ENCODE data around the gene ALDH4A1.

The ALDH4A1 gene

DNA sequence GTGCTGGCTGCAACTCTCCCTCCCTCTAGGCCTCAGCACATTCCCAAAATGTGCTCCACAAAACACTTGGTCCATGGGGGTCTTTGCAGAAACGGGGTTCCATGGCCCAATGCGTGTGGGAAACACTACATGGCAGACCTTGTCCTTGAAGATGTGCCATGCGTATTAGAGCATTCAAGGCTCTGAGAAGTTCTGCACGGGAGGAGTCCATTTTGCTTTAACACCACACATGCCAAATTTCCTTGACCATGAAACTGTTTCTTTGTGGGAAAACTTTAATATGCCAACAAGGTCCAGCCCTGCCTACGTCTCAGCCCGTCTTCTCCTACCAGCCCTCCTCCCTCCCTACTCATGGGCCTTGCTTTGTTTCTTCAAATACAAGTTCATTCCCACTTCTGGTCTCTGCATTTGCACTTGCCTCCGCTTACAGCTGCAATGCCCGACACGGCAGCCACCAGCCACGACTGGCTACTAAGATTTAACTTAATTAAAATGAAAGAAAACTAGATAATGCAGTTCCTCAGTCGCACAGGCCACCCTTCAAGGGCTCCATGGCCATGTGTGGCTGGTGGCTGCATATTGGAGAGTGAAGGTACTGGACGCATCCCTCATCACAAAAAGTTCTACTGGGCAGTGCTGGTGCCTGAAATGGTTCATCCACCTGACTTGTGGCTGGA lies 23.7 kb downstream of the ALDH4A1 start:
- Histone ChIP-seq H2BK5ac (ENCODE audit: low read length) (no peak overlapping the region), H4K8ac (ENCODE audit: low read depth, low read length) (no peak overlapping the region), H3K23ac (ENCODE audit: low read length) (no peak overlapping the region), H3K56ac (ENCODE audit: low read length) (no peak overlapping the region), H3K36me3 (ENCODE audit: control insufficient read depth, insufficient read depth, low read length) (no peaks in the 10 kb centered on the region), H3K9ac (ENCODE audit: low read length) (no peak overlapping the region), H3K4me3 (ENCODE audit: low read length) (no peak overlapping the region), H3K4me2 (ENCODE audit: low read length) (no peak overlapping the region), H3K79me1 (ENCODE audit: low read length) (no peaks in the 10 kb centered on the region), H3K79me2 (ENCODE audit: control insufficient read depth, insufficient read depth, low read length) (no peaks in the 10 kb centered on the region), H3K4ac (ENCODE audit: low read depth, low read length) (no peak overlapping the region), H3K4me1 (ENCODE audit: control insufficient read depth, low read depth, low read length) (no peaks in the 10 kb centered on the region), H3K18ac (ENCODE audit: low read length) (no peak overlapping the region), H3K27me3 (ENCODE audit: insufficient read depth, low read length, poor library complexity) (no peaks in the 10 kb centered on the region), H2BK120ac (ENCODE audit: low read depth, low read length) (no peak overlapping the region), H3K27ac (ENCODE audit: low read depth, low read length) (no peak overlapping the region), H2AK5ac (ENCODE audit: low read length) (no peak overlapping the region), H2BK15ac (replicated peaks; ENCODE audit: low read depth) (no peak overlapping the region), H4K5ac (ENCODE audit: low read length) (no peak overlapping the region)
- DNase-seq, result no peak
- no CpG with 5 or more reads among the region's 12 CpGs for WGBS (ENCODE audit: extremely low coverage, insufficient coverage, low lambda C conversion rate)

DNA sequence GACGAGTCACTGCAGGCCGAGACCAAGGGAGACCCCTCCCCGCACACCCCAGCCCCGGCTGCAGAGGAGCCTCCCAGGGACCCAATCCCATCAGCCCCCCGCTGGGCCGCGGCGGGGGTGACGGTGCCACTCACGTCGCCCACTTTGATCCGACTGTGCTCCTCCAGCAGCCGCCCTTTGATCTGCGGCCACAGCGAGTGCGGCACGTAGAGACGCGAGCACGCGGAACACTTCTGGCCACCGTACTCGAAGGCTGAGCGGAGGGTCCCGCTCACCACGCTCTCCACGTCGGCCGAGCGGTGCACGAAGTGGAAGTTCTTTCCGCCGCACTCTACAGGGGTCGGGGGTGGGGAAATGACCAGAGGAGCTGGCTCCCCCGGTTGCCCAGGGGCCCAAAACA lies 25.1 kb downstream of the ALDH4A1 start:
- Histone ChIP-seq H2BK120ac (ENCODE audit: low read depth, low read length) (no peak overlapping the region), H3K9ac (ENCODE audit: low read length) (no peak overlapping the region), H3K36me3 (ENCODE audit: control insufficient read depth, insufficient read depth, low read length) (no peaks in the 10 kb centered on the region), H2AK5ac (ENCODE audit: low read length) (no peak overlapping the region), H4K8ac (ENCODE audit: low read depth, low read length) (no peak overlapping the region), H3K79me1 (ENCODE audit: low read length) (no peaks in the 10 kb centered on the region), H3K4me1 (ENCODE audit: control insufficient read depth, low read depth, low read length) (no peaks in the 10 kb centered on the region), H3K56ac (ENCODE audit: low read length) (no peak overlapping the region), H2BK5ac (ENCODE audit: low read length) (no peak overlapping the region), H3K79me2 (ENCODE audit: control insufficient read depth, insufficient read depth, low read length) (no peaks in the 10 kb centered on the region), H2BK15ac (replicated peaks; ENCODE audit: low read depth) (no peak overlapping the region), H3K18ac (ENCODE audit: low read length) (no peak overlapping the region), H3K4me3 (ENCODE audit: low read length) (no peak overlapping the region), H3K4me2 (ENCODE audit: low read length) (no peak overlapping the region), H3K27me3 (ENCODE audit: insufficient read depth, low read length, poor library complexity) (no peaks in the 10 kb centered on the region), H3K23ac (ENCODE audit: low read length) (no peak overlapping the region), H3K4ac (ENCODE audit: low read depth, low read length) (no peak overlapping the region), H3K27ac (ENCODE audit: low read depth, low read length) (no peak overlapping the region), H4K5ac (ENCODE audit: low read length) (no peak overlapping the region)
- DNase-seq, result no peak
- no CpG with 5 or more reads among the region's 35 CpGs for WGBS (ENCODE audit: extremely low coverage, insufficient coverage, low lambda C conversion rate)

DNA sequence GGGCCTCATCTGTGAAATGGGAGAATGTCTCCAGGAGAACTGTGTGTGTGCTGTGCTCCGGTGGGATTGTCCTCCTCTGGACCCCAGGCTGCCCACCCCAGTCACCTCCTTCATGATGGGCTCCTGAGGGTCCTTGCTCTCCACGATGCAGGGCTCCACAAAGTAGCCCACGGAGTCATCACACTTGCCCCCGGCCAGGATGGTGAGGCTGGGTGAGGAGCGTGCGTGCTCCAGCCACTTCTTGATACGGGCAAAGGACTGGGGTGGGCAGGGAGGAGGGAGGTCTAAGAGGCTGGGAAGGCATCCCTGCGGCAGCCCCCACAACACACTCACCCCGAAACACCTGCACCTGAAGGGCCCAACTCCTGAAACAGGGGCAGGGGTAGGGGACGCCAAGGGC lies 26.1 kb downstream of the ALDH4A1 start:
- H2BK15ac ChIP-seq (replicated peaks; ENCODE audit: low read depth), result no peak overlapping the region
- no peak overlapping the region for H3K18ac ChIP-seq (ENCODE audit: low read length)
- H3K56ac ChIP-seq (ENCODE audit: low read length), result no peak overlapping the region
- H3K9ac ChIP-seq (ENCODE audit: low read length), result no peak overlapping the region
- H3K23ac ChIP-seq (ENCODE audit: low read length), result no peak overlapping the region
- no peaks in the 10 kb centered on the region for H3K36me3 ChIP-seq (ENCODE audit: control insufficient read depth, insufficient read depth, low read length)
- no peak overlapping the region for H2AK5ac ChIP-seq (ENCODE audit: low read length)
- H3K4me1 ChIP-seq (ENCODE audit: control insufficient read depth, low read depth, low read length), result no peaks in the 10 kb centered on the region
- no peaks in the 10 kb centered on the region for H3K27me3 ChIP-seq (ENCODE audit: insufficient read depth, low read length, poor library complexity)
- no peak overlapping the region for H2BK5ac ChIP-seq (ENCODE audit: low read length)
- H3K27ac ChIP-seq (ENCODE audit: low read depth, low read length), result no peak overlapping the region
- H3K4ac ChIP-seq (ENCODE audit: low read depth, low read length), result no peak overlapping the region
- H2BK120ac ChIP-seq (ENCODE audit: low read depth, low read length), result no peak overlapping the region
- no peaks in the 10 kb centered on the region for H3K79me2 ChIP-seq (ENCODE audit: control insufficient read depth, insufficient read depth, low read length)
- no peak overlapping the region for H3K4me3 ChIP-seq (ENCODE audit: low read length)
- WGBS (ENCODE audit: extremely low coverage, insufficient coverage, low lambda C conversion rate), result no CpG with 5 or more reads among the region's 10 CpGs
- DNase-seq, result no peak
- H4K8ac ChIP-seq (ENCODE audit: low read depth, low read length), result no peak overlapping the region
- no peak overlapping the region for H3K4me2 ChIP-seq (ENCODE audit: low read length)
- no peak overlapping the region for H4K5ac ChIP-seq (ENCODE audit: low read length)
- no peaks in the 10 kb centered on the region for H3K79me1 ChIP-seq (ENCODE audit: low read length)

DNA sequence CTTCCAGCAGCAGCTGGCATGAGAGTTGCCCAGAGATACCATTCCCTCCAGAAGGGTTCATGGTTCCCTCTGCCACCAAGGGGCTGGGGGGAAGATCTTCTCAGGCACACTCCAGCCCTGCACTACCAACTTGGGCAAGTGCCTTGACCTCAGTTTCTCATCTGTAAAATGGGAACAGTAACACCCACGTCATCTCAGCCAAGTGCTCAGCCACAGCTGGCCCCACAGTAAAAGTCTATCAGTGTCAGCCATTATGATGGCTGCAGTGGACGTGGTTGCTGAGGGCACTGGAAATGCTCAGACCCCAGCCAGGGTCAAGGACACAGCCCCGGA lies 26.6 kb downstream of the ALDH4A1 start:
- Histone ChIP-seq H3K9ac (ENCODE audit: low read length) (no peak overlapping the region), H3K4ac (ENCODE audit: low read depth, low read length) (no peak overlapping the region), H3K56ac (ENCODE audit: low read length) (no peak overlapping the region), H4K8ac (ENCODE audit: low read depth, low read length) (no peak overlapping the region), H3K79me2 (ENCODE audit: control insufficient read depth, insufficient read depth, low read length) (no peaks in the 10 kb centered on the region), H3K4me3 (ENCODE audit: low read length) (no peak overlapping the region), H3K27me3 (ENCODE audit: insufficient read depth, low read length, poor library complexity) (no peaks in the 10 kb centered on the region), H3K79me1 (ENCODE audit: low read length) (no peaks in the 10 kb centered on the region), H3K18ac (ENCODE audit: low read length) (no peak overlapping the region), H2BK120ac (ENCODE audit: low read depth, low read length) (no peak overlapping the region), H2AK5ac (ENCODE audit: low read length) (no peak overlapping the region), H3K23ac (ENCODE audit: low read length) (no peak overlapping the region), H3K36me3 (ENCODE audit: control insufficient read depth, insufficient read depth, low read length) (no peaks in the 10 kb centered on the region), H2BK15ac (replicated peaks; ENCODE audit: low read depth) (no peak overlapping the region), H4K5ac (ENCODE audit: low read length) (no peak overlapping the region), H3K27ac (ENCODE audit: low read depth, low read length) (no peak overlapping the region), H2BK5ac (ENCODE audit: low read length) (no peak overlapping the region), H3K4me1 (ENCODE audit: control insufficient read depth, low read depth, low read length) (no peaks in the 10 kb centered on the region), H3K4me2 (ENCODE audit: low read length) (no peak overlapping the region)
- DNase-seq, result no peak
- no CpG with 5 or more reads among the region's 3 CpGs for WGBS (ENCODE audit: extremely low coverage, insufficient coverage, low lambda C conversion rate)

DNA sequence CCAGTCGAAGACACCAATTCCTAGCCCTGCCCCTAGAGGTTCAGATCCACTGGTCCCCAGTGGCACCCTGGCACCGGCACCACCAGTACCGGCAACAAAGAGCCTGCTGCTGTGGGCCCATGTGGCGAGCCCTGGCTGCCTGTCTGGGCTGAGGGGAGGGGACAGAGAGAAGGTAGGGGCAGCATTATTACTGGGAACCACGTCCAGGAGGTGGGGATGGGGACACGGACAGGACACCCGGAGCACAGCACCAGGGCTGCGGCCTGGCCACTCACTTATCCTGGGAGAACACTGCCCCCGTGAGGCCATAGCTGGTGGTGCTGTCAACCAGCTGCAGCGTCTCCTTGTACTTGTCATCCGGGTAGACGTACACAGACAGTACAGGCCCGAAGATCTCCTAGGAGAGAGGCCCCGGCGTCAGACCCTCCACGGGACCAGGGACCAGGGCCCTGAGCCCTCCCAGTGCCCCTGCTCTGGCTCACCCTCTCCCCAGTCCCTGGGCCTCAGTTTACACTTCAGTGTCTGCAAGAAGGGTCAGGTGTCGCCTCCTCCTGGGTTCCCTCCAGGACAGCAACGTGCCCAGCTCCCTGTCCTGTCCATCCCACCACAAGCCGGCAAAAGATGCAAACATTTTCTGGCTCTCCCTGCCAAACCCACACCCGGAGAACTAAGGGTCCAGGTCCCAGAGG lies 27.1 kb downstream of the ALDH4A1 start:
- Histone ChIP-seq H3K27ac (ENCODE audit: low read depth, low read length) (no peak overlapping the region), H3K27me3 (ENCODE audit: insufficient read depth, low read length, poor library complexity) (no peaks in the 10 kb centered on the region), H2AK5ac (ENCODE audit: low read length) (no peak overlapping the region), H3K4me3 (ENCODE audit: low read length) (no peak overlapping the region), H2BK120ac (ENCODE audit: low read depth, low read length) (no peak overlapping the region), H2BK5ac (ENCODE audit: low read length) (no peak overlapping the region), H3K23ac (ENCODE audit: low read length) (no peak overlapping the region), H3K4me1 (ENCODE audit: control insufficient read depth, low read depth, low read length) (no peaks in the 10 kb centered on the region), H3K79me1 (ENCODE audit: low read length) (no peaks in the 10 kb centered on the region), H3K4ac (ENCODE audit: low read depth, low read length) (no peak overlapping the region), H2BK15ac (replicated peaks; ENCODE audit: low read depth) (no peak overlapping the region), H3K56ac (ENCODE audit: low read length) (no peak overlapping the region), H3K9ac (ENCODE audit: low read length) (no peak overlapping the region), H4K5ac (ENCODE audit: low read length) (no peak overlapping the region), H3K36me3 (ENCODE audit: control insufficient read depth, insufficient read depth, low read length) (no peaks in the 10 kb centered on the region), H3K18ac (ENCODE audit: low read length) (no peak overlapping the region), H3K79me2 (ENCODE audit: control insufficient read depth, insufficient read depth, low read length) (no peaks in the 10 kb centered on the region), H4K8ac (ENCODE audit: low read depth, low read length) (no peak overlapping the region), H3K4me2 (ENCODE audit: low read length) (no peak overlapping the region)
- peak; percentile 91 for DNase-seq
- WGBS (ENCODE audit: extremely low coverage, insufficient coverage, low lambda C conversion rate), result no CpG with 5 or more reads among the region's 20 CpGs

DNA sequence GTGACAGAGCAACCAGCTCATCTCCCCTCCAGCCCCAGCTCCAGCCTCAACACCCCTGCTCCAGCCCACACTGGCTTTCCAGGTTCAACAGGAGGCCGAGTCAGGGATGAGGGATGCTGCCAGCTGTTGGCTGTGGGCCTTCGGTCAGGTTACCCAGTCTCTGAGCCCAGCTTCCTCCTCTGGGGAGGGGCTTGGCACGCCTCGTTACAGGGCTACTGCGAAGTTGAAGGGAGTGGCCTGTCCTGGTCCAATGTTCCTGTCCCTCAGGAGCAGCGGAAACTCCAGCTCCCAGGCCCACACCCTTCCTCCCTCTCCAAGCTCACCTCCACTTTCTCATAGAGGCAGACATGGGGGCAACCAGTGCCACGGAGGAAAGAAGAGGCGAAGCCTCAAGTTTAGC lies 27.8 kb downstream of the ALDH4A1 start:
- Histone ChIP-seq H3K4me2 (ENCODE audit: low read length) (no peak overlapping the region), H2AK5ac (ENCODE audit: low read length) (no peak overlapping the region), H3K79me1 (ENCODE audit: low read length) (no peaks in the 10 kb centered on the region), H3K27me3 (ENCODE audit: insufficient read depth, low read length, poor library complexity) (no peaks in the 10 kb centered on the region), H3K36me3 (ENCODE audit: control insufficient read depth, insufficient read depth, low read length) (no peaks in the 10 kb centered on the region), H2BK120ac (ENCODE audit: low read depth, low read length) (no peak overlapping the region), H3K23ac (ENCODE audit: low read length) (no peak overlapping the region), H3K79me2 (ENCODE audit: control insufficient read depth, insufficient read depth, low read length) (no peaks in the 10 kb centered on the region), H3K56ac (ENCODE audit: low read length) (no peak overlapping the region), H3K9ac (ENCODE audit: low read length) (no peak overlapping the region), H3K4me3 (ENCODE audit: low read length) (no peak overlapping the region), H2BK5ac (ENCODE audit: low read length) (no peak overlapping the region), H3K27ac (ENCODE audit: low read depth, low read length) (no peak overlapping the region), H3K4me1 (ENCODE audit: control insufficient read depth, low read depth, low read length) (no peaks in the 10 kb centered on the region), H3K18ac (ENCODE audit: low read length) (no peak overlapping the region), H4K5ac (ENCODE audit: low read length) (no peak overlapping the region), H2BK15ac (replicated peaks; ENCODE audit: low read depth) (no peak overlapping the region), H4K8ac (ENCODE audit: low read depth, low read length) (no peak overlapping the region), H3K4ac (ENCODE audit: low read depth, low read length) (no peak overlapping the region)
- no peak for DNase-seq
- no CpG with 5 or more reads among the region's 8 CpGs for WGBS (ENCODE audit: extremely low coverage, insufficient coverage, low lambda C conversion rate)
